CD4-positive, alpha-beta T cell treated with Interleukin-17A for 4 hours (primary cell): Measurements from ENCODE around the gene TRNAU1AP.
"Not testable (repeated sequence)": the region's sequence is repeated elsewhere in the genome, so short reads cannot be mapped to it uniquely, and the experiment has no call there.

ENCODE experiments used
- DNase-seq: peaks from one replicate; pipeline ENCODE4 v3.0.0-alpha.2; 2020; ENCODE audit warnings: mixed read lengths

The TRNAU1AP gene

DNA sequence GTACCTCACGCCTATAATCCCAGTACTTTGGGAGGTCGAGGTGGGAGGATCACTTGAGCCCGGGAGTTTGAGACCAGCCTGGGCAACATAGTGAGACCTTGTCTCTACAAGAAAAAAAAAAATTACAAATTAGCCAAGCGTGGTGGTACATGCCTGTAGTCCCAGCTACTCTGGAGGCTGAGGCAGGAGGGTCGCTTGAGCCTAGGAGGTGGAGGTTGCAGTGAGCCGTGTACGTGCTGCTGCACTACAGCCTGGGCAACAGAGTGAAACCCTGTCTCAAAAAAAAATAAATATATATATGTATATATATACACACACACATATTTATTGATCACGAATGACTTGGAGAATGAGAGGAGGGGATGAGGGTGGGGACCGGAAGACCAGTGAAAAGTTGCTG is 30.3 kb upstream of the TRNAU1AP start:
- DNase-seq = not testable (repeated sequence)

DNA sequence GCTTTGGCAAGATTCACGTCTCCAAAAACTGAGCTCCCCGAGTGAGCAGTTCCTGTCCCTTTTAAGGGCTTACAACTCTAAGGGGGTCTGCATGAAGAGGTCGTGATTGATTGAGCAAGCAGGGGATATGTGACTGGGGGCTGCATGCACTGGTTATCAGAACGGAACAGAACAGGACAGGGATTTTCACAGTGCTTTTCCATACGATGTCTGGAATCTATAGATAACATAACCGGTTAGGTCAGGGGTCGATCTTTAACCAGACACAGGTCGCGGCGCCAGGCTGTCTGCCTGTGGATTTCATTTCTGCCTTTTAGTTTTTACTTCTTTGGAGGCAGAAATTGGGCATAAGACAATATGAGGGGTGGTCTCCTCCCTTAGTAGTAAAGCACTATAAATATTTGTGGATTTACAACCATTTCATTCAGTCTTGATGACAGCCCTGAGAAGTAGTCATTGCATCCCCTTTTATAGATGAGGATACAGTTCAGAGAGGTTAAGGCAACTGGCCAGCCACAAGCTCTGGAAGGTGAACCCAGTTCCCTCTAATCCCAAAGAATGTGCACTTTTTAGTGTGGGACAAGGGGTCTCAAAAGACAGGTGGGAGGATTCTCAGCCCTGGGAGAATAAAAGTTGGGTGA is 27.8 kb upstream of the TRNAU1AP start:
- DNase-seq = not testable (repeated sequence)

- DNase-seq = no peak
These were observed 26.0 kb upstream of the TRNAU1AP start for GRCh38 chr1:28526886-28527285.

DNA sequence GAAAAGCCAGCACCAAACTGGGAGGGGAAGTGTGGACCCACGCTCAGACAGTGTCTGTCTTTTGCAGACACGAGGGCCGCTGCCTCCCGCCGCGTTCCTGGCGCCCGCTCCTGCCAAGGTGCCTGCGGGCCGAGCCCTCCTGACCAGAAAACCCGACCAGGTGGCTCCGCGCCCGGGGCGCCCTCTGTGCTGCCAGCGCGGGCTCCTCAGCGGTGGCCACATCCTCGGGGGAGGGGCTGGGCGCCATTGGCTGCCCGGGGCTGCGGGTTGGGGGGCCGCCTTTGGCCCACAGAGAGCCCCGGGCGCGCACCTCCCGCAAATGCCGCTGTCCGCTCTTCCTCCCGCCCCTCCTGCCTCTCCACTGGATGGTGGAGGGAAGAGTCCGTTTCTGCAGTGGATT is 22.4 kb upstream of the TRNAU1AP start:
- DNase-seq = no peak

GRCh38 chr1:28534671-28535070 is 18.2 kb upstream of the TRNAU1AP start:
- DNase-seq = no peak

DNA sequence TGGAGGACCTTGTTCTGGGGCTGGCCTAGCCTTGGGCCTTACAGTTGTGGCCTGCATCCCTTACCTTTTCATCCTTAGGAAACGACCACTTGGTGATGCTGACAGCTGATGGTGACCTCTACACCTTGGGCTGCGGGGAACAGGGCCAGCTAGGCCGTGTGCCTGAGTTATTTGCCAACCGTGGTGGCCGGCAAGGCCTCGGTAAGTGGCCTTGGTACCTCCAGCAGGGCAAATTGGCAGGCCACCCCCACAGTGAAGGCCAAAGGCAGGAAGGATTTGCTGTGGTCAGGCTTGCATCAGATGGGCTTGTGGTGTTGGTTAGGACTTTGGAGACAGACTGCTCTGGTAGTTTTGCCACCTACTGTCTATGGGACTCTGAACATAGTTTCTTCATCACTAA is 17.7 kb upstream of the TRNAU1AP start:
- no peak for DNase-seq

DNA sequence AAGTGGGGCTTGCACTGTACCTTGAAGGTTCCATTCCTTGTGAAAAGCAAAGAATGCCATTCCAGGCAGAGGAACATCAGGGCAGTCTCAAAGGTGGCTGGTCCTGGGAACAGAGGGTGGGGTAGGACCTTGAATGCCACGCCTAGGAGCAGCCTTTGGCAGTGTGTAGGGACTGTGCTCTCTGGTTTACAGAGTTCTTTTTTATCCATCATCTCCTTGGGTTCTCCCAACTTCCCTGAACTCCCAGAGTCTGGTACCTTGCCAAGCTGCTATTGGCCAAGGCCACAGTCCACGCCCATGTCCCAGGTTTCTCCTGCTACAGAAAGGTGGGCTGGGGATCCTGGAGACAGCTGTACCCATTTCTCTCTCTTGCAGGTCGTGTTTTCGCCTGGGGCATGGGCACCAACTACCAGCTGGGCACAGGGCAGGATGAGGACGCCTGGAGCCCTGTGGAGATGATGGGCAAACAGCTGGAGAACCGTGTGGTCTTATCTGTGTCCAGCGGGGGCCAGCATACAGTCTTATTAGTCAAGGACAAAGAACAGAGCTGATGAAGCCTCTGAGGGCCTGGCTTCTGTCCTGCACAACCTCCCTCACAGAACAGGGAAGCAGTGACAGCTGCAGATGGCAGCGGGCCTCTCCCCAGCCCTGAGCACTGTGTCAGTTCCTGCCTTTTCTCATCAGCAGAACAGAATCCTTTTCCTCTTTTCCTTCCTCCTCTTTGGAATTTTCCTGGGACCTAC is 15.3 kb upstream of the TRNAU1AP start:
- no peak for DNase-seq

- no peak for DNase-seq
These were observed 14.6 kb upstream of the TRNAU1AP start for GRCh38 chr1:28538286-28538685.

- DNase-seq = no peak
These were observed 12.2 kb upstream of the TRNAU1AP start for GRCh38 chr1:28540651-28541050.

GRCh38 chr1:28541414-28542015 is 11.4 kb upstream of the TRNAU1AP start:
- DNase-seq = not testable (repeated sequence)

DNA sequence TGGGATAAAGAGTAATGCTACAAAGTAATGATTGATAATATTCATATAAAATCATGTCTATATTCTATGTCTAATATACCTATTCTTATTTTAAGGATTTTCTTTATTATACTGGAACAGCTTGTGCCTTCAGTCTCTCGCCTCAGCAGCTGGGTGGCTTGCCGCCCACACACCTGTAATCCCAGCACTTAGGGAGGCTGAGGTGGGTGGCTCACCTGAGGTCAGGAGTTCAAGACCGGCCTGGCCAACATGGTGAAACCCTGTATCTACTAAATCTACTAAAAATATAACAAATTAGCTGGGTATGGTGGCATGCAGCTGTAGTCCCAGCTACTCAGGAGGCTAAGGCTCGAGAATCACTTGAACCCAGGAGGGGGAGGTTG is 7.6 kb upstream of the TRNAU1AP start:
- DNase-seq = no peak

- DNase-seq = no peak
These were observed 4.6 kb upstream of the TRNAU1AP start for GRCh38 chr1:28548318-28548717.

GRCh38 chr1:28551381-28551780 is 1.5 kb upstream of the TRNAU1AP start:
- DNase-seq = no peak

GRCh38 chr1:28560886-28561285 is 8.0 kb downstream of the TRNAU1AP start:
- DNase-seq = no peak

DNA sequence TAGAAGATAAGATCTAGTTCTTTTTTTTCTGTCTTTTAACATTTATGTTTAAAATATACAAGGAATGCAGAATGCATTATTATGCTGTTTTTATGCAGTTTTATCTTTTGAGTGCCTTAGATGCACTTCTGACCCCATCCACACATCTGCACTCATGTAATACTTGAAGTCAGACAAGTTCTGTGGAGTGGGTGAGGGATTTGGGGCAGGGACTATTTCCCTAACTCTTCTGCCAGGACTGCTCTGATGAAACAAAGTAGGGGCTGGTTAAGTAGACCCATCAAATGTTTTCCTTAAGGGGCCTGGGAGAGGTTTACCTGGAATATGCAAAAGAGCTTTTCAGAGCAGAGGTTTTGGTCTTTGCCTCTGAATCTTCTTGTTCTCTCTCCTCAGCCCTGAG is 11.4 kb downstream of the TRNAU1AP start:
- no peak for DNase-seq

DNA sequence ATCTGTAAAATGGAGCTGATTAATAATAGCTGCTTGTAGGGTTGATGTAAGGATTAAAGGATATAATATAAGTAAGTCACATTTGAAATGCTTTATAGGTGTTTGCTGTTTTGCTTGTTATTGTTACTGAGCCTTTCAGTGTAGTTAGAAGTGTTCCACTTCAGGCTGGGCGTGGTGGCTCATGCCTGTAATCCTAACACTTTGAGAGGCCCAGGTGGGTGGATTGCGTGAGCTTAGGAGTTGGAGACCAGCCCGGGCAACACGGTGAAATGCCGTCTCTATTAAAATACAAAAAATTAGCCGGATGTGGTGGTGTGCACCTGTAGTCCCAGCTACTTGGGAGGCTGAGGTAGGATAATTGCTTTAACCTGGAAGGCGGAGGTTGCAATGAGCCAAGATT is 12.2 kb downstream of the TRNAU1AP start:
- DNase-seq = no peak

DNA sequence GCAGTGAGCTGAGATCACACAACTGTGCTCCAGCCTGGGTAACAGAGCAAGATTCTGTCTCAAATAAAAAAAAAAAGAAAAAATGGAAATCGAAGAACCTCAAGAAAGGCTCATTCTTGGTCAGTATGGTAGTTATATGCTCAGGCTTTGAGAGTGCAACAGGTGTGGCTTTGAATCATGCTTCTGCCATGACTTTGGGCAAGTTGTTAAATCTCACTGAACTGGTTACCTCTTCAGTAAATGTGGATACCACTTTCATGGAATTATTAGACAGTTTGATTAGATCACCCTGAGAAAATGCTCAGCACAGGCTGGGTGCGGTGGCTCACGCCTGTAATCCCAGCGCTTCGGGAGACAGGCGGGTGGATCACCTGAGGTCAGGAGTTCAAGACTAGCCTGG is 12.8 kb downstream of the TRNAU1AP start:
- no peak for DNase-seq

GRCh38 chr1:28566931-28567330 is 14.0 kb downstream of the TRNAU1AP start:
- DNase-seq = no peak

DNA sequence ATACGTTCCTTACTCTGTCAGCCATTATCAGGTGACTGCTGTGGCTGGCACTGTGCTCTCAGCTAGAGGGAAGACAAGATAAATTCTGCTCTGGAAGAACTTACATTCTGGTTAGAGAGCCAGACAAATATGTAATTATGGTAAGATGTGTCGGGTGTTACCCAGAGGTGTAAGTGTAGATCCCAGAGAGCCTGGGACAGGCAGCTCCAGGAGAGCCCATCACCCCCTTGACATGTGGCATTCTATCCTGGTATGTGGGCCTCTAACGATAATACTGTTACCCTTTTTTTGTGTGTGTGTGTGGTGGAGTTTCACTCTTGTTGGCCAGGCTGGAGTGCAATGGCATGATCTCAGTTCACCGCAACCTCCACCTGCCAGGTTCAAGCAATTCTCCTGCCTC is 19.0 kb downstream of the TRNAU1AP start:
- DNase-seq = no peak

GRCh38 chr1:28572891-28573290 is 20.0 kb downstream of the TRNAU1AP start:
- not testable (repeated sequence) for DNase-seq

DNA sequence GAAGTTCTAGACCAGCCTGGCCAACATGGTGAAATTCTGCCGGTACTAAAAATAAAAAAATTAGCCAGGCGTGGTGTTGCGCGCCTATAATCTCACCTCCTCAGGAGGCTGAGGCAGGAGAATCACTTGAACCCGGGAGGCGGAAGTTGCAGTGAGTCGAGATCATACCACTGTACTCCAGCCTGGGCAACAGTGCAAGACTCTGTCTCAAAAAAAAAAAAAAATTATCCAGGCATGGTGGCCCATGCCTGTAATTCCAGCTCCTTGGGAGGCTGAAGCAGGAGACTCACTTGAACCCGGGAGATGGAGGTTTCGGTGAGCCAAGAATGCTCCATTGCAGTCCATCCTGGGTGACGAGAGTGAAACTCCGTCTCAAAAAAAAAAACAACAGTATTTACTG is 20.7 kb downstream of the TRNAU1AP start:
- DNase-seq = no peak

DNA sequence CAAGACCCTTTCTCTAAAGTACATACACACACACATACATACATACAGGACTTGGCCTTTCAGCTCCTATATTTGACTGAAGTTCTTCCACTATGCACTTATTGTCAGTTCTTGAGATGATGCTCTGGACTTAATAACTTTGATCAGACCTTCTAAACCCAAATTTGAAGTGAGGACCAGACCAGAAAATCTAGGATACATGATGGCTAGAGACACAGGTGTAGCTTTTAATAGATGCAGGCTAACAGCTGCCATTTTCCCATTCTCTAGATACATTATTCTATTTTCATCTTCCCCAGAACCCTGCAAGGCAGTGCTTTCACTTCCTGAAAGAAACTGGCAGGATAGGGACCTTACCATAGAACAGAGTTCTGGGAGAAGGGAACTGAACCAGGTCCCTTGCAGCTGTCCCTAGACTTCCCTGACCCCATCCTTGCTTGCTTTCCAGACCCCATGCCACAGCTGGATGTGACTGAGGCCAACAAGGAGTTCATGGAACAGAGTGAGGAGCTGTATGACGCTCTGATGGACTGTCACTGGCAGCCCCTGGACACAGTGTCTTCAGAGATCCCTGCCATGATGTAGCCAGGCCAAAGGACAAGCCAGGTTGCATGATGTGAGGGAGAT is 24.3 kb downstream of the TRNAU1AP start:
- no peak for DNase-seq

DNA sequence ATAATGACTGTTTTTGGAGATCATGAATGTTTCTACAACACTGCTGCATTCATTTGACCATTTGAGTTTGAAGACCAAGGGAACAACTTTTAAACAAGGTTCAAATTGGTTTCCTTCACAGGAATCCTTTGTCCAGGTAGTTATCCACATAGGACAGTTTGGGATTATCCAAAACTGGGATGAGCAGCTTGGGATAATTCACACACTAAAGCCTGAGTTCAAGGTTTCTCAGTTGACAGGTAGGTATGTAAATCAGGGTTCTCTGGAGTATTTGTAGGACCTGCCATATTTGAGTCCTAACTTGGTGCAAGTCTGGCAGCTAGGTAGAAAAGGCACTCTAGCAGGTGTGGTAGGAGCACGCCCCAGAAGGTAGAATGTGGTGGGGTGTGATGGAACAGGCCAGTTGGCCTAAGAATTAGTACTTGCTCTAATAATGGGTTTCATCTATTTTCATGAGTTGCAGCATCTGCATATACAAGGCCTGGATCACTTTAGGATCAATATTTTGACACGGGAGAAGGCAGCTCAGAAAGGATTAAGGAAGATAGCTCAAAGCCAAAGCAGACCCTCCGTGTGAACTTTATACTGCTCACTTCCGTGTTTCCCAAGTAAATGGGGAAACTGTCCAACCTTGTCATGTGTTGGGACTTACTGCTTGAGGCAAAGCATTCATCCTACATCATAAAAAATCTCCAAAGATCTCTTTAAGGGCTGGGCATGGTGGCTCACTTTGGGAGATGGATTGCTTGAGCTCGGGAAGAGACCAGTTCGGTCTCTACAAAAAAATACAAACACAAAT is 25.1 kb downstream of the TRNAU1AP start:
- DNase-seq = no peak
